SU-DHL-6 (cell line): ENCODE measurements around the gene SATB2.

Experiments
- H2AFZ ChIP-seq: fragments of 200-600 bp; sonication (generic); 2 replicates; pipeline ENCODE4 v1.6.1; 2014; ENCODE audit warnings: low read depth, mild to moderate bottlenecking, moderate library complexity, mixed read lengths, antibody characterized with exemption, low read length; ENCODE audit not compliant: severe bottlenecking
- H3F3A ChIP-seq: fragments of 200-600 bp; shearing (Covaris generic); 2 replicates; pipeline ENCODE4 v1.6.0; 2016; ENCODE audit warnings: antibody characterized with exemption, mild to moderate bottlenecking; ENCODE audit not compliant: insufficient read depth
- H3K27ac ChIP-seq: fragments of 200-600 bp; sonication (generic); 2 replicates; pipeline ENCODE4 v1.5.1; 2016; ENCODE audit warnings: low read depth, mild to moderate bottlenecking, low read length, moderate library complexity, mixed read lengths
- H3K27me3 ChIP-seq: fragments of 200-600 bp; sonication (generic), shearing (Covaris generic); 2 replicates; pipeline ENCODE4 v1.6.0; 2014; ENCODE audit warnings: mild to moderate bottlenecking, low read length
- H3K36me3 ChIP-seq: fragments of 200-600 bp; sonication (generic); 2 replicates; pipeline ENCODE4 v1.6.1; 2014; ENCODE audit warnings: mild to moderate bottlenecking, low read length, mixed read lengths
- H3K4me2 ChIP-seq: fragments of 300-600, 200-600 bp; shearing (Covaris generic), sonication (generic); 2 replicates; pipeline ENCODE4 v1.6.0; 2014; ENCODE audit warnings: low read length, low read depth, mild to moderate bottlenecking; ENCODE audit not compliant: poor library complexity, severe bottlenecking
- H3K4me3 ChIP-seq: fragments of 200-600 bp; sonication (generic); 2 replicates; pipeline ENCODE4 v1.5.1; 2014; ENCODE audit warnings: antibody characterized with exemption, low read length, mild to moderate bottlenecking, mixed read lengths; ENCODE audit not compliant: insufficient read depth, poor library complexity, severe bottlenecking
- H3K79me2 ChIP-seq: fragments of 200-600 bp; sonication (generic); 2 replicates; pipeline ENCODE4 v1.6.1; 2014; ENCODE audit warnings: mild to moderate bottlenecking, low read length, moderate library complexity; ENCODE audit not compliant: insufficient read depth
- H3K9ac ChIP-seq: fragments of 200-600 bp; sonication (generic); 2 replicates; pipeline ENCODE4 v1.7.0; 2014; ENCODE audit warnings: mild to moderate bottlenecking, low read length
- H3K9me2 ChIP-seq: fragments of 200-600 bp; sonication (generic); replicated peaks from 2 replicates; pipeline ENCODE4 v1.6.1; 2014; ENCODE audit warnings: low read length; ENCODE audit not compliant: insufficient read depth
- H3K9me3 ChIP-seq: fragments of 200-600 bp; sonication (generic); 2 replicates; pipeline ENCODE4 v1.6.1; 2014; ENCODE audit warnings: low read length, mixed read lengths; ENCODE audit not compliant: insufficient read depth
- H4K20me1 ChIP-seq: fragments of 200-600 bp; sonication (generic); 2 replicates; pipeline ENCODE4 v1.6.1; 2014; ENCODE audit warnings: low read depth, mild to moderate bottlenecking, antibody characterized with exemption, low read length, moderate library complexity, mixed read lengths
- EZH2phosphoT487 ChIP-seq: fragments of 200-600 bp; sonication (generic), shearing (Covaris generic); conservative IDR thresholded peaks from 2 replicates; pipeline ENCODE4 v1.6.1; 2018; ENCODE audit warnings: mild to moderate bottlenecking, antibody characterized with exemption, low read length, moderate library complexity, mixed read lengths
- TF ChIP-seq, protein P1 (sequence below): fragments of 200-600 bp; sonication (generic); IDR thresholded peaks from one replicate; pipeline ENCODE4 v1.5.1; 2017; ENCODE audit warnings: antibody characterized with exemption, mild to moderate bottlenecking, low read length, moderate library complexity; ENCODE audit not compliant: insufficient read depth, poor library complexity, severe bottlenecking

The SATB2 gene

DNA sequence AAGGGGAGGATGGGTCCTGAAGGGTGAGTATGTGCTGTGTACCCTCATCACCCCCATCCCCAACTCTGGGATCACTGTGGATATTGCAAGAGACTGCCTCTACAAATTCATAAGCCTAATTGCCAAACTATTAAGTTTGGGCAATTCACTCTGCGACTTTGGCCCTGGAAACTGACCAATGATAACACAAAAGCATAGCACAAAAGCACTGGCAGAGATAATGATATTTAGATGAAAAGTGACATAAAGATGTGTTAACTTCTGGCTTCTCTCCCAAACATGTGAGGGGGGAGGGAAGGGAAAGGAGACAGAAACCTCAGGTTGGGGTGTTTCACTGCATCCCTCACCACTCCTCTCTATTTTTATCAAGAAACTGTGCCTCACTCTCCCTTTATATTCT lies 150.3 kb downstream of the SATB2 start:
- H3K27me3 ChIP-seq: no peaks in the 10 kb centered on the region
- no peaks in the 10 kb centered on the region for H3K9me2 ChIP-seq
- no peak overlapping the region for H3K4me3 ChIP-seq
- H3K9ac ChIP-seq: no peak overlapping the region
- H3F3A ChIP-seq: no peaks in the 10 kb centered on the region
- no peak overlapping the region for H3K4me2 ChIP-seq
- TF ChIP-seq, protein P1, sequence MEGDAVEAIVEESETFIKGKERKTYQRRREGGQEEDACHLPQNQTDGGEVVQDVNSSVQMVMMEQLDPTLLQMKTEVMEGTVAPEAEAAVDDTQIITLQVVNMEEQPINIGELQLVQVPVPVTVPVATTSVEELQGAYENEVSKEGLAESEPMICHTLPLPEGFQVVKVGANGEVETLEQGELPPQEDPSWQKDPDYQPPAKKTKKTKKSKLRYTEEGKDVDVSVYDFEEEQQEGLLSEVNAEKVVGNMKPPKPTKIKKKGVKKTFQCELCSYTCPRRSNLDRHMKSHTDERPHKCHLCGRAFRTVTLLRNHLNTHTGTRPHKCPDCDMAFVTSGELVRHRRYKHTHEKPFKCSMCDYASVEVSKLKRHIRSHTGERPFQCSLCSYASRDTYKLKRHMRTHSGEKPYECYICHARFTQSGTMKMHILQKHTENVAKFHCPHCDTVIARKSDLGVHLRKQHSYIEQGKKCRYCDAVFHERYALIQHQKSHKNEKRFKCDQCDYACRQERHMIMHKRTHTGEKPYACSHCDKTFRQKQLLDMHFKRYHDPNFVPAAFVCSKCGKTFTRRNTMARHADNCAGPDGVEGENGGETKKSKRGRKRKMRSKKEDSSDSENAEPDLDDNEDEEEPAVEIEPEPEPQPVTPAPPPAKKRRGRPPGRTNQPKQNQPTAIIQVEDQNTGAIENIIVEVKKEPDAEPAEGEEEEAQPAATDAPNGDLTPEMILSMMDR: no peak
- TF ChIP-seq EZH2phosphoT487: no peak
- no peak overlapping the region for H3K27ac ChIP-seq
- H4K20me1 ChIP-seq: no peaks in the 10 kb centered on the region
- no peaks in the 10 kb centered on the region for H3K36me3 ChIP-seq
- no peaks in the 10 kb centered on the region for H3K79me2 ChIP-seq
- H2AFZ ChIP-seq: no peak overlapping the region
- H3K9me3 ChIP-seq: no peaks in the 10 kb centered on the region

DNA sequence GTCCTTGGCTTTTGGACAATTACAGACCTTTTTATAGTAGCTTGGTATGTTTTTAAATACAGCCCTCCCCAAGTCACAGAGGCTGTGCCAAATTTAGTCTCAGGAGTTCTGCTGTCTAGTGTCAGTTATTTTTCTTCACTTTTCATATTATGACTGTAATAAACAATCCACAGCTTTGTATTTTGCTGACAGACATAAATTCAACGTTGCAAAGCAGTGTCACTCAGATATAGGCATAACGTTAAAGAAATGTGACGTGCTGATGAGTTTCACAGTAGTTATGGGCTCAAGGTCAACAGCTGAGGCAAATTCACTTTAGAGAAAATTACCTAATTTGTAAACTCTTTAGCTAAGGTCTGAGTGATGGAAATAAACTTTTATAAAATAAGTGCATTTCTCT lies 151.6 kb downstream of the SATB2 start:
- H3K36me3 ChIP-seq: no peaks in the 10 kb centered on the region
- no peaks in the 10 kb centered on the region for H3K9me2 ChIP-seq
- H3K4me2 ChIP-seq: no peak overlapping the region
- H3K4me3 ChIP-seq: no peak overlapping the region
- no peak overlapping the region for H3K9ac ChIP-seq
- H3K9me3 ChIP-seq: no peaks in the 10 kb centered on the region
- no peaks in the 10 kb centered on the region for H3K27me3 ChIP-seq
- H3F3A ChIP-seq: no peaks in the 10 kb centered on the region
- no peaks in the 10 kb centered on the region for H3K79me2 ChIP-seq
- no peaks in the 10 kb centered on the region for H4K20me1 ChIP-seq
- no peak overlapping the region for H3K27ac ChIP-seq
- no peak overlapping the region for H2AFZ ChIP-seq
- TF ChIP-seq, protein P1: no peak
- TF ChIP-seq EZH2phosphoT487: no peak

DNA sequence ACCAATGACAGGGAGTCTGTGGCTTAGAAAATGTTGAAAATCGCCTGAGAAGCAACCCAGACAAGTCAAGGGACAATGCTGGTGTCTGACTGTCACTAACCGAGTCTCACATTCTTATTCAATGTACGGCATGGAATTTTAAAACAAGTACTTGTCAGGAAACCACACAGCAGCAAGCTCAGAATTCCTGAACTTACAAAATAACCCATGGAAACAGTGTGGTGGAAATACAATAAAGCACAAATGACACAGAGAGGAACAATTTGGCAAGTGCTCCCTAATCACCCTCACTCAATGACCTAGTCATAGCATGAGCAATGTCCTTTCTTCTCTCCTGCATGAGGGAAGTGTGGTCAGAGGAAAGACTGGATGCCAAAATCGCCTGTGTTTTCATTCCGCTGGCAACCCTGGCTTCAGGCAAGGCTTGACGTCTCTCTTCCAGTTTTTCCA lies 154.0 kb downstream of the SATB2 start:
- no peak overlapping the region for H3K4me3 ChIP-seq
- no peak for TF ChIP-seq EZH2phosphoT487
- TF ChIP-seq, protein P1: no peak
- no peaks in the 10 kb centered on the region for H3K36me3 ChIP-seq

More for the DNA sequence above, 154.0 kb downstream of the SATB2 start:
- H3K9ac ChIP-seq: no peak overlapping the region
- no peak overlapping the region for H3K27ac ChIP-seq
- no peaks in the 10 kb centered on the region for H3F3A ChIP-seq
- no peaks in the 10 kb centered on the region for H3K9me3 ChIP-seq
- no peaks in the 10 kb centered on the region for H3K9me2 ChIP-seq
- no peak overlapping the region for H3K4me2 ChIP-seq
- no peaks in the 10 kb centered on the region for H3K79me2 ChIP-seq
- H3K27me3 ChIP-seq: no peaks in the 10 kb centered on the region
- H4K20me1 ChIP-seq: no peaks in the 10 kb centered on the region
- no peak overlapping the region for H2AFZ ChIP-seq
